Natural killer cell (primary cell): ENCODE measurements around the gene MPZL1. TPM values are rescaled to one million over a fixed set of nuclear protein-coding genes. Genes with fewer than 3 reads are reported as not detected.

ENCODE experiments used
- ATAC-seq, 3 donors: fragments of 150-1000 bp in 2 of 3; fragments of 200-7000 bp in 1 of 3; cut with Tn5 transposase; 1 replicate in 1 of 3; 2 replicates in 2 of 3; pipeline ENCODE4 v1.10.0; 2021; ENCODE audit warnings: mild to moderate bottlenecking in 2 of 3, moderate library complexity in 2 of 3
- DNase-seq, 2 donors: peaks; one replicate each; pipeline versions ENCODE4 v3.0.0 to v3.0.0-alpha.2; 2013 to 2021; ENCODE audit warnings: mixed read lengths in 1 of 2
- H3K27ac ChIP-seq: one replicate; pipeline ENCODE4 v1.5.1; 2013; ENCODE audit warnings: mild to moderate bottlenecking, low read length
- H3K27me3 ChIP-seq: one replicate; pipeline ENCODE4 v1.6.1; 2013; ENCODE audit warnings: low read length; ENCODE audit not compliant: control insufficient read depth, insufficient read depth
- H3K36me3 ChIP-seq: one replicate; pipeline ENCODE4 v1.6.1; 2013; ENCODE audit warnings: low read length; ENCODE audit not compliant: control insufficient read depth, insufficient read depth
- H3K4me1 ChIP-seq: one replicate; pipeline ENCODE4 v1.6.1; 2013; ENCODE audit warnings: low read length; ENCODE audit not compliant: control insufficient read depth, insufficient read depth
- H3K4me3 ChIP-seq: one replicate; pipeline ENCODE4 v1.5.1; 2013; ENCODE audit warnings: low read length
- H3K9me3 ChIP-seq: one replicate; pipeline ENCODE4 v1.6.1; 2013; ENCODE audit warnings: low read length; ENCODE audit not compliant: control insufficient read depth, insufficient read depth
- H3K27ac Mint-ChIP-seq, 2 donors: one replicate each; pipeline ENCODE4 v1.8.0; 2022; ENCODE audit warnings: mild to moderate bottlenecking in 2 of 2, mixed read lengths in 2 of 2, moderate library complexity in 1 of 2
- H3K27me3 Mint-ChIP-seq, 2 donors: one replicate each; pipeline ENCODE4 v1.8.0; 2022; ENCODE audit warnings: low read depth in 2 of 2, mixed read lengths in 2 of 2
- H3K36me3 Mint-ChIP-seq: one replicate; pipeline ENCODE4 v1.8.0; 2022; ENCODE audit warnings: mixed read lengths
- H3K4me1 Mint-ChIP-seq, 2 donors: one replicate each; pipeline ENCODE4 v1.8.0; 2022; ENCODE audit warnings: mixed read lengths in 2 of 2
- H3K4me3 Mint-ChIP-seq: one replicate; pipeline ENCODE4 v1.8.0; 2022; ENCODE audit warnings: mild to moderate bottlenecking, moderate library complexity, mixed read lengths
- H3K9me3 Mint-ChIP-seq, 2 donors: one replicate each; pipeline ENCODE4 v1.8.0; 2022; ENCODE audit warnings: mixed read lengths in 2 of 2
- CTCF ChIP-seq: fragments of 200-600 bp; IDR thresholded peaks from one replicate; pipeline ENCODE4 v1.8.0; 2022; ENCODE audit warnings: antibody characterized with exemption
- WGBS: methylation state at CpG from one replicate; pipeline ENCODE4 v1.1.7; 2013; ENCODE audit warnings: missing lambda C conversion rate; ENCODE audit not compliant: insufficient coverage; 5-methylcytosine and 5-hydroxymethylcytosine counted together
- intact Hi-C: fragments of 100-400 bp; cut with micrococcal nuclease; formaldehyde crosslinking; loops from one replicate; pipeline ENCODE4 v1.14.2; 2022
- total RNA-seq, 4 donors: library from RNA; stranded (reverse); fragments of 120-200 nt in 1 of 4; gene quantifications; one replicate each; pipeline versions ENCODE4 v1.2.3 to v1.2.4, GENCODE V29; 2013 to 2022

The MPZL1 gene
- total RNA-seq, 3 donors from 2014 or later (not counting 1 experiment from before 2014, with no cell fraction given) = 3.4 to 4.6 (median 4.0) TPM

DNA sequence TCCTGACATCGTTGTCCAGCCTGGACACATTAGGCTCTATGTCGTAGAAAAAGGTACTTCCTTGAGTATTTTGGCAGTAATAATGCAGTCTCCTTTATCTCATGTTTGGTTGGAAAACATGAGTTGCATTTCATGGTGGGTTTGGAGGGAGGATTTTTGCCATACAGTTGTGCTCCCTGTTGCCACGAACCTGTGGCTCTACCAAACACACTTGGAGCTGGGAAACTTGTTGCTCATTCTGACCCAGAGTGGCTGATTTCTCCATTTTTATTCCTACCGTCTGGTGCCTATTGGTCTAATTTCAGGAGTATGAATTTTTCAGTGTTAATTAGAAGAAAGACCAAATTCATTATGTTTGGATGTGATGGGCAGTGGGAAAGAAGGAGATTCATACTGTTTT, 50.7 kb downstream of the MPZL1 start:
- Mint-ChIP-seq H3K27ac (no peak overlapping the region), H3K4me3 (no peak overlapping the region), H3K36me3 (no peaks in the 10 kb centered on the region), H3K9me3 (no peaks in the 10 kb centered on the region), H3K4me1 (no peaks in the 10 kb centered on the region), H3K27me3 (no peaks in the 10 kb centered on the region)
- DNase-seq (no peak), ATAC-seq (no peak)
- Histone ChIP-seq H3K4me1 (no peaks in the 10 kb centered on the region), H3K27ac (no peak overlapping the region), H3K9me3 (no peaks in the 10 kb centered on the region), H3K36me3 (no peaks in the 10 kb centered on the region), H3K4me3 (no peak overlapping the region), H3K27me3 (no peaks in the 10 kb centered on the region)
- TF ChIP-seq CTCF = no peak
- 92% methylated on average over 4 of the region's 4 CpGs for WGBS
- intact Hi-C loops = no loop called here

- no CpG with 5 or more reads among the region's 2 CpGs for WGBS
Measured at GRCh38 chr1:167773516-167773915, 51.7 kb downstream of the MPZL1 start.

DNA sequence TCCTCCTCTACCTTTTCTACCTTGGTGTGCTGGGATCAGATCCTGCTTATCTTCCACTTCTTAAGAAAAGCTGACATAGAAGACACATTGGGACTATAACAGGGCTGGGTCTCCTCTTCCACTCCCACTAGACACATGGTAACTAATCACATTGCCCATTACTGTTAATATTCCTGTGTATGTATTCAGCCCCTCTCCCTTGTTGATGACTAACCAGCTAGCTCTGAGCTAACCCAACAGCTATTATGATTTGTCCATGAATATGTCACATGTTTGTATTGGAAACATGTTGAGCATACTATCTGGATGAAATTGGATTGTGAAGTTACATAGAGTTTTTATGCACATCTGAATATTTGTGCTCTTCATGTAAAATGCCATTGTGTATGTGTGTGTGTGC, 52.9 kb downstream of the MPZL1 start:
- Mint-ChIP-seq H3K4me1 (no peaks in the 10 kb centered on the region), H3K36me3 (no peaks in the 10 kb centered on the region), H3K27ac (no peak overlapping the region), H3K4me3 (no peak overlapping the region), H3K27me3 (peaks cover 1 to 4% of the 10 kb centered on the region in 2 donors), H3K9me3 (no peaks in the 10 kb centered on the region)
- Histone ChIP-seq H3K36me3 (no peaks in the 10 kb centered on the region), H3K27ac (no peak overlapping the region), H3K9me3 (no peaks in the 10 kb centered on the region), H3K4me3 (no peak overlapping the region), H3K4me1 (no peaks in the 10 kb centered on the region), H3K27me3 (no peaks in the 10 kb centered on the region)
- intact Hi-C loops = no loop called here
- TF ChIP-seq CTCF = no peak
- ATAC-seq = no peak
- no peak for DNase-seq

More at GRCh38 chr1:167773516-167773915, 51.7 kb downstream of the MPZL1 start:
- H3K27ac Mint-ChIP-seq = no peak overlapping the region
- no peaks in the 10 kb centered on the region for H3K27me3 ChIP-seq
- no peaks in the 10 kb centered on the region for H3K27me3 Mint-ChIP-seq
- H3K4me3 ChIP-seq = no peak overlapping the region
- no peaks in the 10 kb centered on the region for H3K9me3 Mint-ChIP-seq
- intact Hi-C loops = no loop called here
- no peaks in the 10 kb centered on the region for H3K4me1 Mint-ChIP-seq
- H3K9me3 ChIP-seq = no peaks in the 10 kb centered on the region
- H3K27ac ChIP-seq = no peak overlapping the region
- TF ChIP-seq CTCF = no peak
- H3K36me3 Mint-ChIP-seq = no peaks in the 10 kb centered on the region
- no peaks in the 10 kb centered on the region for H3K36me3 ChIP-seq
- DNase-seq (no peak), ATAC-seq (no peak)
- no peaks in the 10 kb centered on the region for H3K4me1 ChIP-seq
- H3K4me3 Mint-ChIP-seq = no peak overlapping the region

GRCh38 chr1:167775178-167775577, 53.4 kb downstream of the MPZL1 start:
- H3K27ac ChIP-seq = no peak overlapping the region
- H3K27me3 ChIP-seq = no peaks in the 10 kb centered on the region
- no peak for TF ChIP-seq CTCF
- no peaks in the 10 kb centered on the region for H3K4me1 ChIP-seq
- intact Hi-C loops = no loop called here
- H3K36me3 ChIP-seq = no peaks in the 10 kb centered on the region
- Mint-ChIP-seq H3K4me1 (no peaks in the 10 kb centered on the region), H3K27me3 (peaks cover 3 to 7% of the 10 kb centered on the region in 2 donors), H3K27ac (no peak overlapping the region), H3K4me3 (no peak overlapping the region), H3K9me3 (no peaks in the 10 kb centered on the region), H3K36me3 (no peaks in the 10 kb centered on the region)
- no peak for ATAC-seq
- no peaks in the 10 kb centered on the region for H3K9me3 ChIP-seq
- 57% methylated on average over 1 of the region's 2 CpGs for WGBS
- H3K4me3 ChIP-seq = no peak overlapping the region
- DNase-seq = no peak
